Vagina (tissue), 2 donors: ENCODE data around the gene PCYOX1L. TPM values are rescaled to one million over a fixed set of nuclear protein-coding genes. Genes with fewer than 3 reads are reported as not detected.

ENCODE experiments used
- DNase-seq, 2 donors: peaks; one replicate each; pipeline ENCODE4 v3.0.0-alpha.2; 2017; ENCODE audit errors: extremely low spot score in 2 of 2
- H3K27ac ChIP-seq: fragments of 200-600 bp; sonication (generic); one replicate; pipeline ENCODE4 v1.5.1; 2019
- H3K27me3 ChIP-seq: fragments of 200-600 bp; sonication (generic); one replicate; pipeline ENCODE4 v1.5.1; 2019
- H3K36me3 ChIP-seq, 2 donors: fragments of 200-600 bp; sonication (generic); one replicate each; pipeline ENCODE4 v1.5.1; 2017 to 2019
- H3K4me1 ChIP-seq: fragments of 200-600 bp; sonication (generic); one replicate; pipeline ENCODE4 v1.5.1; 2019
- H3K4me3 ChIP-seq, 2 donors: fragments of 200-600 bp; sonication (generic); 1 replicate in 1 of 2; 2 replicates in 1 of 2; pipeline ENCODE4 v1.5.1; 2016 to 2019
- H3K9me3 ChIP-seq: fragments of 200-600 bp; sonication (generic); one replicate; pipeline ENCODE4 v1.5.1; 2019
- CTCF ChIP-seq, 3 experiments: fragments of 450-650 bp in 2 of 3; fragments of 200-600 bp in 1 of 3; sonication (generic) in 1 of 3; IDR thresholded peaks; one replicate each; pipeline ENCODE4 v1.5.1; 2017 to 2019; ENCODE audit warnings: antibody characterized with exemption in 3 of 3, mild to moderate bottlenecking in 2 of 3, moderate library complexity in 2 of 3
- POLR2A ChIP-seq, 2 donors: fragments of 450-650 bp; IDR thresholded peaks; one replicate each; pipeline ENCODE4 v1.6.1; 2017; ENCODE audit warnings: antibody characterized with exemption in 2 of 2, mild to moderate bottlenecking in 2 of 2, moderate library complexity in 2 of 2
- POLR2AphosphoS5 ChIP-seq, 2 donors: sonication (generic); formaldehyde crosslinking; IDR thresholded peaks; one replicate each; pipeline ENCODE4 v1.9.0; 2017; ENCODE audit warnings: antibody characterized with exemption in 2 of 2, mild to moderate bottlenecking in 2 of 2, low read depth in 1 of 2; ENCODE audit not compliant: insufficient read depth in 1 of 2
- intact Hi-C: fragments of 100-400 bp; cut with DNase I; formaldehyde crosslinking; loops from one replicate; pipeline ENCODE4 v1.15.1; 2023
- total RNA-seq: library from RNA; depleted of rRNA; stranded (reverse); fragments of >200 nt; gene quantifications from one replicate; pipeline ENCODE4 v1.2.3, GENCODE V29; 2016

The PCYOX1L gene
- total RNA-seq, 1 donor from 2014 or later = 6.4 TPM

- Histone ChIP-seq H3K4me3 (no peak overlapping the region), H3K9me3 (no peaks in the 10 kb centered on the region), H3K36me3 (no peaks in the 10 kb centered on the region), H3K4me1 (peaks cover 5% of the 10 kb centered on the region), H3K27ac (no peak overlapping the region), H3K27me3 (no peaks in the 10 kb centered on the region)
- intact Hi-C loops = loop anchor here (5.0 kb wide), 1 partner anchor 175 kb away; the partner anchor contains the start of gene CSNK1A1
- TF ChIP-seq POLR2A (IDR thresholded peaks at IDR 0.05) (no peak), CTCF (IDR thresholded peaks at IDR 0.05) (no peak), POLR2AphosphoS5 (IDR thresholded peaks at IDR 0.05; ENCODE audit: insufficient read depth in 1 of 2, low read depth in 1 of 2) (no peak)
- no peak for DNase-seq
Observed at GRCh38 chr5:149376711-149377447, 19.0 kb downstream of the PCYOX1L start.

- H3K36me3 ChIP-seq = no peaks in the 10 kb centered on the region
- TF ChIP-seq CTCF (IDR thresholded peaks at IDR 0.05) = no peak
- TF ChIP-seq POLR2A (IDR thresholded peaks at IDR 0.05) = no peak
- TF ChIP-seq POLR2AphosphoS5 (IDR thresholded peaks at IDR 0.05; ENCODE audit: insufficient read depth in 1 of 2, low read depth in 1 of 2) = no peak
- peak overlapping the region; percentile 3 for H3K27ac ChIP-seq
- DNase-seq = no peak
- no peak overlapping the region for H3K4me3 ChIP-seq
- intact Hi-C loops = loop anchor here (5.0 kb wide), 1 partner anchor 174 kb away; the partner anchor contains the start of gene CSNK1A1
- H3K4me1 ChIP-seq = peaks cover 19% of the 10 kb centered on the region
- no peaks in the 10 kb centered on the region for H3K27me3 ChIP-seq
- no peaks in the 10 kb centered on the region for H3K9me3 ChIP-seq
Observed at GRCh38 chr5:149378241-149378820, 20.5 kb downstream of the PCYOX1L start.

GRCh38 chr5:149379177-149379761 is 21.4 kb downstream of the PCYOX1L start, which contains the start of gene IL17B:
Gene IL17B, minus strand, starts transcription at chr5:149379292. Its CDS starts 67 bp downstream, at chr5:149379225.
- Histone ChIP-seq H3K36me3 (no peaks in the 10 kb centered on the region), H3K9me3 (no peaks in the 10 kb centered on the region), H3K27ac (peak within 1 kb of the TSS; percentile 62), H3K4me3 (no peak within 1 kb of the TSS), H3K27me3 (no peaks in the 10 kb centered on the region), H3K4me1 (peaks cover 28% of the 10 kb centered on the region)
- DNase-seq = no peak
- intact Hi-C loops = loop anchor here (5.0 kb wide), 1 partner anchor 173 kb away; the partner anchor contains the start of gene CSNK1A1
- TF ChIP-seq POLR2A (IDR thresholded peaks at IDR 0.05) (no peak), CTCF (IDR thresholded peaks at IDR 0.05) (no peak), POLR2AphosphoS5 (IDR thresholded peaks at IDR 0.05; ENCODE audit: insufficient read depth in 1 of 2, low read depth in 1 of 2) (no peak)

- Histone ChIP-seq H3K27ac (peak overlapping the region; percentile 62), H3K4me3 (no peak overlapping the region), H3K36me3 (no peaks in the 10 kb centered on the region), H3K27me3 (no peaks in the 10 kb centered on the region), H3K4me1 (peaks cover 34% of the 10 kb centered on the region), H3K9me3 (no peaks in the 10 kb centered on the region)
- intact Hi-C loops = loop anchor here (5.0 kb wide), 2 partner anchors 52 to 172 kb away; partner anchors contain the start of gene CSNK1A1
- no peak for DNase-seq
- TF ChIP-seq CTCF (IDR thresholded peaks at IDR 0.05) = no peak
- no peak for TF ChIP-seq POLR2A (IDR thresholded peaks at IDR 0.05)
Observed at GRCh38 chr5:149379818-149380374, 22.1 kb downstream of the PCYOX1L start.
